Endothelial cell of umbilical vein (primary cell): ENCODE measurements around the gene PUS3. TPM values are rescaled to one million over a fixed set of nuclear protein-coding genes. Genes with fewer than 3 reads are reported as not detected.
A peak's percentile ranks its signal among the peaks of the same experiment; 100 is the strongest.

Experiments used
- BruUV-seq: library from RNA; stranded (reverse); fragments of 400-500 nt; replicated peaks from 2 replicates; lab custom pipeline; 2021; lab: Mats Ljungman, UMichigan
- CTCF ChIA-PET: fragments of 300-600, 350-600 bp; sonication (Branson Sonifier 250); formaldehyde crosslinking; loops from one replicate; lab custom pipeline; 2021; ENCODE audit warnings: antibody characterized with exemption, inconsistent platforms; lab: Charles Lee
- POLR2A ChIA-PET: fragments of 300-600, 350-600 bp; sonication (Branson Sonifier 250); formaldehyde crosslinking; loops from one replicate; lab custom pipeline; 2021; ENCODE audit warnings: antibody characterized with exemption, inconsistent platforms; lab: Charles Lee
- DNase-seq: peaks from one replicate; pipeline ENCODE4 v3.0.0-alpha.2; 2011; ENCODE audit warnings: low read depth, low spot score
- FAIRE-seq: peaks from 2 replicates; lab custom pipeline; 2011; peaks lifted over from hg19 to GRCh38; lab: Jason Lieb, UNC
- H2AFZ ChIP-seq: 2 replicates; pipeline ENCODE4 v1.6.0; 2012; ENCODE audit warnings: low read depth, low read length, control low read depth, inconsistent platforms
- H3K27ac ChIP-seq: 2 replicates; pipeline ENCODE4 v1.5.1; 2011; ENCODE audit warnings: low read depth, mild to moderate bottlenecking, control low read depth, low read length, moderate library complexity; ENCODE audit not compliant: insufficient read depth
- H3K27me3 ChIP-seq, 2 experiments: 2 replicates each; pipeline versions ENCODE4 v1.6.0 to v1.6.1; 2011; ENCODE audit warnings: low read length in 2 of 2, mixed read lengths in 1 of 2; ENCODE audit not compliant: control insufficient read depth in 2 of 2, insufficient read depth in 2 of 2
- H3K36me3 ChIP-seq, 2 experiments: 2 replicates in 1 of 2; 3 replicates in 1 of 2; pipeline ENCODE4 v1.5.1; 2011; ENCODE audit warnings: low read length in 2 of 2, mild to moderate bottlenecking in 1 of 2, moderate library complexity in 1 of 2; ENCODE audit not compliant: control insufficient read depth in 2 of 2, insufficient read depth in 2 of 2; ENCODE audit errors: extremely low read depth in 1 of 2
- H3K4me1 ChIP-seq: 3 replicates; pipeline ENCODE4 v1.5.1; 2011; ENCODE audit warnings: mild to moderate bottlenecking, low read length; ENCODE audit not compliant: control insufficient read depth, insufficient read depth; ENCODE audit errors: extremely low read depth
- H3K4me2 ChIP-seq: 2 replicates; pipeline ENCODE4 v1.6.1; 2011; ENCODE audit warnings: low read length, control low read depth, mixed read lengths; ENCODE audit not compliant: insufficient read depth
- H3K4me3 ChIP-seq, 3 experiments: fragments of 200-600 bp in 1 of 3; sonication (generic), shearing (Covaris generic) in 1 of 3; replicated peaks in 1 of 3; 2 replicates each; pipeline ENCODE4 v1.5.1; 2011 to 2016; ENCODE audit warnings: control low read depth in 3 of 3, low read length in 3 of 3, mild to moderate bottlenecking in 2 of 3, inconsistent platforms in 1 of 3, low read depth in 1 of 3, moderate library complexity in 1 of 3; ENCODE audit not compliant: insufficient read depth in 1 of 3
- H3K79me2 ChIP-seq: 2 replicates; pipeline ENCODE4 v1.6.0; 2012; ENCODE audit warnings: low read length, inconsistent platforms; ENCODE audit not compliant: control insufficient read depth, insufficient read depth
- H3K9ac ChIP-seq: replicated peaks from 2 replicates; pipeline ENCODE3; 2011; ENCODE audit warnings: low read length, control low read depth; ENCODE audit not compliant: insufficient read depth; ENCODE audit errors: extremely low read depth
- H3K9me1 ChIP-seq: replicated peaks from 3 replicates; pipeline ENCODE4 v1.6.0; 2011; ENCODE audit warnings: mild to moderate bottlenecking, low read length; ENCODE audit not compliant: control insufficient read depth, insufficient read depth; ENCODE audit errors: extremely low read depth
- H3K9me3 ChIP-seq: replicated peaks from 2 replicates; pipeline ENCODE4 v1.5.1; 2012; ENCODE audit warnings: low read length, inconsistent platforms; ENCODE audit not compliant: control insufficient read depth, insufficient read depth
- H4K20me1 ChIP-seq: replicated peaks from 2 replicates; pipeline ENCODE3; 2011; ENCODE audit warnings: mild to moderate bottlenecking, low read length; ENCODE audit not compliant: control insufficient read depth, insufficient read depth; ENCODE audit errors: extremely low read depth
- CTCF ChIP-seq, 2 donors: IDR thresholded peaks; 1 replicate in 1 of 2; 2 replicates in 1 of 2; pipeline ENCODE4 v1.5.1; 2011; ENCODE audit warnings: low read length in 2 of 2, mild to moderate bottlenecking in 2 of 2, moderate library complexity in 2 of 2, control low read depth in 1 of 2, inconsistent platforms in 1 of 2, low read depth in 1 of 2; ENCODE audit not compliant: insufficient read depth in 1 of 2; ENCODE audit errors: extremely low read depth in 1 of 2
- MAX ChIP-seq: IDR thresholded peaks from 2 replicates; pipeline ENCODE4 v1.6.1; 2011; ENCODE audit not compliant: insufficient read depth, insufficient read length
- MYC ChIP-seq: IDR thresholded peaks from one replicate; pipeline ENCODE4 v1.6.1; 2011; ENCODE audit warnings: mild to moderate bottlenecking, low read depth, low read length
- POLR2AphosphoS5 ChIP-seq: IDR thresholded peaks from 2 replicates; pipeline ENCODE4 v1.6.1; 2012; ENCODE audit warnings: low read depth, mild to moderate bottlenecking, control low read depth, low read length, moderate library complexity; ENCODE audit not compliant: insufficient read depth
- dilution Hi-C: fragments of 300-500 bp; cut with MboI; formaldehyde crosslinking; loops from one replicate; pipeline ENCODE4 v1.15.0; 2019; ENCODE audit warnings: low sequenced_read_pairs; ENCODE audit not compliant: extremely low pct_ligation_motif_present
- intact Hi-C: fragments of 100-400 bp; cut with micrococcal nuclease; formaldehyde crosslinking; loops from one replicate; pipeline ENCODE4 v1.10.0; 2022
- polyA plus RNA-seq, 4 experiments: library from polyadenylated mRNA; depleted of rRNA in 3 of 4; stranded (reverse) in 3 of 4; unstranded in 1 of 4; fragments of >200 nt; gene quantifications; 2 replicates each; pipeline versions ENCODE4 v1.2.1 to v1.2.3, GENCODE V29; 2011 to 2012; ENCODE audit warnings: missing spikeins in 1 of 4
- total RNA-seq: library from RNA; stranded (reverse); gene quantifications from 2 replicates; pipeline ENCODE4 v1.2.3, GENCODE V29; 2021

Gene PUS3
- total and polyA plus RNA-seq, 2 donors (not counting 3 experiments of a cell fraction or from before 2014, with no cell fraction given): 5.1 to 10.3 TPM

DNA sequence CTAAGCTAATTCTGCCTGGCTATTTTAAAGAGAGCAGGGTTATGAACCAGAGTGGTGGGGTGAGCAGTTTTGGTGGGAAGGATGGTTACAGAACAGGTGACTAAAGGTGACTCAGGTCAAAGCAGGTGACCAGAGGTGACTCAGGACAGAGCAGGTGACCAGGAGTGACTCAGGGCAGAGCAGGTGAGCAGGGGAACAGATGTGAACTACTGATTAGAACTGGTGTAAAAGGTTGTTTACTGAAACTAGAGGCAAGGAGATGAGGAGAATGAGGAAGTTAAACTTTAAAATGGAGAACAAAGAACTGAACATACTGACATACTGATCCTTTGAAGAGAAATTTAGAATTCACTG, 30.9 kb downstream of the PUS3 start:
- Histone ChIP-seq H3K36me3 (no peaks in the 10 kb centered on the region), H3K79me2 (no peaks in the 10 kb centered on the region), H3K27ac (no peak overlapping the region), H3K4me3 (no peak overlapping the region), H3K9ac (no peak overlapping the region), H3K4me2 (no peak overlapping the region), H3K27me3 (no peaks in the 10 kb centered on the region), H4K20me1 (no peaks in the 10 kb centered on the region), H3K9me1 (no peaks in the 10 kb centered on the region), H3K4me1 (no peaks in the 10 kb centered on the region), H2AFZ (no peak overlapping the region), H3K9me3 (no peaks in the 10 kb centered on the region)
- TF ChIP-seq POLR2AphosphoS5 (no peak), MAX (no peak), MYC (no peak)
- dilution Hi-C loops: no loop called here
- BruUV-seq: no TSS peak
- POLR2A ChIA-PET: no interaction called here
- intact Hi-C loops: loop anchor here (5.0 to 10.0 kb wide), 3 partner anchors 195 to 777 kb away; partner anchors contain the start of gene PKNOX2
- DNase-seq: no peak
- FAIRE-seq: no peak
- CTCF ChIA-PET: interaction anchor here (0.6 kb wide), 1 partner anchor 148 kb away, joined by 3 read pairs; no protein-coding TSS in a partner anchor

- peak; percentile 53 for DNase-seq
- intact Hi-C loops: loop anchor here (1.0 to 10.0 kb wide), 5 partner anchors 194 to 909 kb away; partner anchors contain the start of gene PKNOX2
Measured at GRCh38 chr11:125871391-125872137, 31.4 kb downstream of the PUS3 start.

More at GRCh38 chr11:125871391-125872137, 31.4 kb downstream of the PUS3 start:
- Histone ChIP-seq H2AFZ (no peak overlapping the region), H3K27me3 (no peaks in the 10 kb centered on the region), H3K9me3 (no peaks in the 10 kb centered on the region), H4K20me1 (no peaks in the 10 kb centered on the region), H3K4me2 (no peak overlapping the region), H3K9me1 (no peaks in the 10 kb centered on the region), H3K36me3 (no peaks in the 10 kb centered on the region), H3K27ac (no peak overlapping the region), H3K9ac (no peak overlapping the region), H3K4me3 (no peak overlapping the region), H3K4me1 (no peaks in the 10 kb centered on the region), H3K79me2 (no peaks in the 10 kb centered on the region)
- TF ChIP-seq CTCF (IDR thresholded peaks at IDR 0.05; ENCODE audit: extremely low read depth in 1 of 2, insufficient read depth in 1 of 2, low read depth in 1 of 2, low read length in 2 of 2) (peak; percentile 66 to 68), MAX (no peak)
- ChIA-PET POLR2A (no interaction called here), CTCF (interaction anchor here (0.6 kb wide), 1 partner anchor 148 kb away, joined by 3 read pairs; no protein-coding TSS in a partner anchor)
- dilution Hi-C loops: no loop called here
- BruUV-seq: no TSS peak
- peak; percentile 70 for FAIRE-seq
